GOT3 (cell line): Measurements from ENCODE around the gene C2CD2.
"Not testable (repeated sequence)": the region's sequence is repeated elsewhere in the genome, so short reads cannot be mapped to it uniquely, and the experiment has no call there.

Experiments used
- DNase-seq: peaks from one replicate; lab custom pipeline; 2025; ENCODE audit warnings: mixed read lengths; lab: John Stamatoyannopoulos, UW

Gene C2CD2

DNA sequence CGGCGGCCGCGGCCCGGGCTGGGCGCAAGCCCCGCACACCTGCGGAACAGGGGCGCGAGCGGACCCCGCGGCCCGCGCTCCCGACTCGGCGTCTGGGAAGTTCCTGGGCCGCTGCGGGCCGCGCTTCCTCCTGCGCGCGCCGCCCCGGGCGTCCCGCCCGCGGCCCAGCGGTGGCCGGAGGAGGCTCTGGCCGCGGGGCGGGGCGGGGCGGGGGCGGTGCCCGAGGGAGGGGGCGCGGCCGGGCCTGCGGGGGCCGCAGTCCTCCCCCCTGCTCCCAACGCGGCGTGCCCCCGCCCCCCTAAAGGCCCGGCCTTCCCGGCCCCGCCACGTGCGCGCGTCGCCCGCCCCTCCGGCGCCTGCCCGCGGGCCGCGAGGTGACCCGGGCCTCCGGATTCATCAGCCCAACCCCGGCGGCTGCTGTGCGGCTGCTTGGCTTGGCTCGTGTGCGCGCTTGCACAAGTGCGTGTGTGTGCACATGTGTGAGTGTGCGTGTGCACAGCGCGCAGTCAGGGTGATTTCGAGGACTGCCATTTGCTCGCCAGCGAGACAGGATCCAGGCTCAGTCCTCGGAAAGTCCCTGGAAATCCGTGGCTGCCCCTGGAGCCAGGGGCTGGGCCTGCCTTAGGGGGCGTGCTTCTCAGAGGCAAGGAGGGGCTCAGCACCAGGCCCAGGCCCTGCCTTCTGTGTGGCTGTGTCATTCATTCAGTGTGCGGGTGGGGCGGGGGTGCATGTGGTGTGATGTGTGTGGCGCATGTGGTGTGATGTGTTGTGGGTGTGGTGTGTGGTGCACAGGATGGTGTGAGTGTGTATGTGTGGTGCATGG is at the start of gene C2CD2:
C2CD2 (minus strand) TSS at position 188 of the 823 bp plus-strand sequence. CDS start 370 bp downstream, outside the sequence.
- peak; percentile 36 for DNase-seq

GRCh38 chr21:42003051-42003461 is 49.2 kb upstream of the C2CD2 start:
- DNase-seq: no peak

DNA sequence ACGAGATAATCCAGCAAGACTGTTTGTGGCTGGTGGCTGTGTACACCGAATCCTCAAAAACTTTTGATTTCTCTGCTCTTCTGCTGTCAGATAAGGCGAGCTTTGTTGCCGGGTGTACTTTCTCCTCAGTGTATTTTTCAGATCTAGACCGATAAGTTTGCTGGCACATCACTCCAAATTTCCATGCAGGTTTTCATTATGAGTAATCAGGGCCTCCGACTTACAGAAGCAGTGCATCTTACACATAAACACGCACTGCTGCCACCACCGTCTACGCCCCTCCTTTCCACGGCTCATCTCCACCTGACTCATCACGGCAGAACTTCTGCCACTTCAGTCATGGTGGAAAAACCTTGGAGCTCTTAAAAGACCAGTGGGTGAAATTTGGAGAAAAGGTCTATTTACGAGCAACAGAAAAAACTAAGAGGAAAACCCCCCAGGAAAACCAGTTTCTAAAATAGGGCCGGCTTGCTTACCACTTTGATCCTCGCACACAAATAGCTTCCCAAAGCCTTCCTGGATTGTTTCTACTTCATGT is 48.7 kb upstream of the C2CD2 start:
- DNase-seq: no peak

- DNase-seq: no peak
Observed at GRCh38 chr21:42001781-42002180, 48.0 kb upstream of the C2CD2 start.

- DNase-seq: no peak
Observed at GRCh38 chr21:42000908-42001307, 47.1 kb upstream of the C2CD2 start.

DNA sequence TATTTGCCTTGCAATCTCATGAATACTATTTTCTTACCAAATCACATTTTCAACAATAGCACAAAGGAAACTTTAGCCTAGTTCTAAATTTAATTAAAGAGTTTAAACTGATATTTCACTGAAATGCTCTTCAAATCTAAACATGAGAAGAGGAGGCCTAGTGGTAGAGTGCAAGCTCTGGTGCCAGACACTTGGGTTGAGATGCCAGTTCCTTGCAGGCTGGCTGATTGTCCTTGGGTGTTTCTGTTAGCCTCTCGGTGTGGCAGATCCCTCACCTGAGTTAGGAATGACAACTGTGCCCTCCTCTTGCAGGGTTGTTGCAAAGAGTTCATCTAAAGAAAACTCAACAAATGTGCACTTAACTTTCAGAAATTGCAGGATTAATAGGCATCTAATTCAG is 43.8 kb upstream of the C2CD2 start:
- no peak for DNase-seq

DNA sequence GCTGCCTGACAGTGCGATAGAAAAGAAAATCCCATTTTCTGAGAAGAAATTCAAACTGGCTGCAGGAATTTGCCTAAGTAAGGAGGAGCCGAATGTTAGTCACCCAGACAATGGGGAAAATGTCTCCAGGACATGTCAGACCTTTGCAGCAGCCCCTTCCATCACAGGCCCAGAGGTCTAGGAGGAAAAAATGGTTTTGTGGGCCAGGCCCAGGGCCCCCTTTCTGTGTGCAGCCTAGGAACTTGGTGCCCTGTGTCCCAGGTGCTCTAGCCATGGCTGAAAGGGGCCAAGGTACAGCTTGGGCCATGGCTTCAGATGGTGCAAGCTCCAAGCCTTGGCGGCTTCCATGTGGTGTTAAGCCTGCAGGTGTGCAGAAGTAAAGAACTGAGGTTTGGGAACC is 41.8 kb upstream of the C2CD2 start:
- no peak for DNase-seq

DNA sequence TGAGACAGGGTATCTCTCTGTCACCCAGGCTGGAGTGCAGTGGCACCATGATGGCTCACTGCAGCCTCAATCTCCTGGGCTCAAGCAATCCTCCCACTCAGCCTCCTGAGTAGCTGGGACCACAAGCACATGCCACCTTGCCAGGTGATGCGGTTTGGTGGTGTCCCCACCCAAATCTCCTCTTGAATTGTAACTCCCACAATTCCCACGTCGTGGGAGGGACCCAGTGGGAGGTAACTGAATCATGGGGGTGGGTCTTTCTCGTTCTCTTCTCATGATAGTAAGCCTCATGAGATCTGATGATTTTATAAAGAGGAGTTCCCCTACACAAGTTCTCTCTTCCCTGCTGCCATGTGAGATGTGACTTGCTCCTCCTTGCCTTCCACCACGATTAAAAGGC is 40.8 kb upstream of the C2CD2 start:
- DNase-seq: not testable (repeated sequence)

GRCh38 chr21:41993744-41994143 is 39.9 kb upstream of the C2CD2 start:
- no peak for DNase-seq

DNA sequence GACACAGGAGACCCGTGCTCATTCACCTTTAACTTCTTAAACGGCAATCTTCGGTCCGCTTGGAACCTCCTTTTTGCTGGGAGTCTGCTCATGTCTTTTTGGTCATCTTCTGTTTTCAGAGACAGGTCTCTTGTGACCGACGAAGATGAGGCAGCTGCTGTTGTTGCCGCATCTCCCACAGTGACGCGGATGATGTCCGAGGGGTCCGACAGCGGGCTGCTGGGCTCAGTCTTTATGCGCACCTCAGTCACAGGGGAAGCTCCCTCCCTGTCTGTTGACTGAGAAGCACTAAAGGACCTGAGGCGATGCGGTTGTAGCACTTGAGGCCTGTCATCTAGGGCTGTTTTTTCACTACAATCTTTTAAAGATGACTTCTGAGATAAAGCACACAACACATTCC is 38.8 kb upstream of the C2CD2 start:
- DNase-seq: no peak

GRCh38 chr21:41991659-41992058 is 37.8 kb upstream of the C2CD2 start:
- no peak for DNase-seq

DNA sequence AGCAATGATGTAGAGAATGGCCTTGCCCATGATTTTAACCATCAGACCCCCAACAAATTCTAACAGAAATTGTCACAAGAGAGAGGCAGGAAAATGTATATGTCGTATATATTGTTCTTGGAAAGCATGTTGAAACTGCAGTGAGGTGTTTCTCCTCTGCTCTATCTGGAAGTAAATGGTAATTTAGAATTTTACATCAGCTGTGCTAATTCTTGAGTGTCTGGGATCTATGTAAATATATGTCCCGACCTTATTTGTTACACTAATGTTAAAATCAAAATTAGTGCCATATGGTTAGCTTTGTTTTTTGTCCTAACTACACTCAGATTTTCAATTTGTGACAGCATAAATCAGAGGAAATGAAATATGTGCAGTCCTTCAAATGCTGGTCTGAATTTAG is 35.9 kb upstream of the C2CD2 start:
- no peak for DNase-seq

- no peak for DNase-seq
Observed at GRCh38 chr21:41987310-41987709, 33.5 kb upstream of the C2CD2 start.

DNA sequence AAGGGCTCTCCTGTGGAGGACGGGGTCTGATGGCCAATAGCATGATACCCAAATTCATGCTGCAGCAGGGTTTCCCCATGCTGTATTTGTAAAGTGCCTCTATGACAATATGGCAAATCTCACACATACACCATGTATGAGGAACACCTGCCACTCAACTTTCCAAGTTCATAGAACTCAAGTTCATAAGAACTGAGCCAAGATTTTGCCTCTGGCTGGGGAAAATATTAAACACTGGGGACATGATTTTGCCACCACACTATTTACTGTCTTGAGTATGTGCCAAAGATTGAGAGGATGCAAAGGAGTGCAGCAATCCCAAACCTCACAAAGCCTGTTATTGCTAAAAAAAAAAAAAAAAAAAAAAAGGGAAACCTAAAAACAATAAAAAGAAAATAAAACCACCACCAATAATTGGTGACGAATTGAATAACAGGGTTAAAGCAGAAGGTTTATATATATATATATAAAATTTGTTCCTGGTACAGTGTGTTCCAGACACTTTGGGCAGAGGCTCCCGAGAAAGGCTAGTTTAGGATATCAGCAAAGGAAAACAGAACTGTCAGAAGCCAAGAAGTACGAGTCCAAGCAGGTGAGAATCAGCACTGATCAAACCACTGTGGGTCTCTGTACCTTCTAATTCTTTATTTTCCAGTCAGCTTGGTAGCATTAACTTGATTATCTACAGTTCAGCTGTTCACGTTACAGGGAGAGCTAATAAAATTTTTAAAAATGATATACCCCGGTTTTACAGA is 32.0 kb upstream of the C2CD2 start:
- DNase-seq: no peak

GRCh38 chr21:41983229-41983628 is 29.4 kb upstream of the C2CD2 start:
- no peak for DNase-seq

DNA sequence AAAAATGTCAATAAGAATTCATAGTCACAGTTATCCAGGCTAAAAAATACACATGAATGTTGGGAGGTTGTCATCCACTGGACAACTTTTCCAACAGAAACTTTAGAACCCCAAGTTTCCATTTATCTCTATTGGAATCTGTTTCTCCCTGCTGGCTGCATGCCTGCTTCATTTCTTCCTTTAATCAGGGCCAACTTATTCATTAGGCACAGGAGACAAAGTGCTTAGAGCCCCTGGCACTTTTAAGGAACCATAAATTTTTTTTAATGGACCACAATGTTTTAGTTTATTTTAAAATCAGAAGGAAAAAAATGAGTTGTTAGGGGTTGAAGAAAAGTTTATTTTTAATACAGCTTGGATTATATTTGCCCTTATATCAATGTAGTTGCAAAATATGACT is 26.7 kb upstream of the C2CD2 start:
- no peak for DNase-seq

DNA sequence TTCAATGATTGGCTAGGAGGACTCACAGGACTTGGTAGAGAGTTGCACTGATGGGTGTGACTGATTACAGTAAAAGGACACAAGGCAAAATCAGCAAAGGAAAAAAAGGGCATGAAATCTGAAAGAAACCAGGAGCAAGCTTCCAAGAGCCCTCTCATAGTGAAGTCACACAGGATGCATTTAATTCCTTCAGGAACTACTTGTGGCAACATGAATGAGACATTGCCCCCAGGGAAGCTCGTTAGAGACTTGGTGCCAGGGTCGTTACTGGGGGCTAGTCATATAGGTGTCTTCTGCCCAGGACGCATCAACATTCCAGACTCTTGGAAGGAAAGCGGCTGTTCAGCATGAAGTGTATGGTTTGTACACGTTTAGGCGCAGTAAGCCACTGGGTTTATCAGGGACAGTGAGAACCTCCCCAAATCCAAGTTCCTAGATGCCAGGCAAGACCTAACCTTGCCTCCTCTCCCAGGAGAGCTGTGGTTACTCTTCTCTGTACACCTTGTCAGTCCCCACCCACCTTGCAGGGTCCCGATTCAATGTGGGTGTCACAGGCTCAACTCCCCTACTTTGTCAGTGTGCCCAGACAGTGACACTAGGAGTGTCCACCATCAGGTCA is 26.0 kb upstream of the C2CD2 start:
- no peak for DNase-seq

DNA sequence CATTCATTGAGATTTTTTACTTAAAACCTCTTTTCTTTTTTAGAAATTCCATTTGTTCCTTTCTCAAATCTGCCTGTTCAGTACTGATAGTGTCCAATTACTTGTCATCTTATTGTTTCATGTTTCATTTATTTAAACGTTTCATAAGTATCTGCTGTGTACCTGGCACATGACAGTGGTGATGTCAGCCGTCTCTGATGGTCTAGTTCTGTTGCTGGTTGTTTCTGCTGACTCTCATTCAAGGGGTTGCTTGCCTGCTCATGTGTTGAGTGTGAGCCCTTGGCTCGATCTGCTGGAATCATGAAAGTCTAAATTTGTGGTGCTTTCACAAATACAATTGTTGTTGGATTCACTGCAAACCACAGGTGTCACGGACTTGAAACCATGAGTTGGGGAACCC is 25.5 kb upstream of the C2CD2 start:
- DNase-seq: no peak

GRCh38 chr21:41977034-41977950 is 23.5 kb upstream of the C2CD2 start:
- DNase-seq: no peak

GRCh38 chr21:41976611-41977010 is 22.8 kb upstream of the C2CD2 start:
- no peak for DNase-seq
